K562 (cell line): ENCODE results near the gene VSTM1. TPM values are rescaled to one million over a fixed set of nuclear protein-coding genes. Genes with fewer than 3 reads are reported as not detected.

Source experiments
- ARID1B ChIP-seq: fragments of 450-650 bp; IDR thresholded peaks from 2 replicates; pipeline ENCODE4 v1.6.1; 2016; ENCODE audit warnings: antibody characterized with exemption, mild to moderate bottlenecking, inconsistent platforms
- CAMTA2 ChIP-seq: fragments of 250-450 bp; sonication (Bioruptor Pico); conservative IDR thresholded peaks from 2 replicates; pipeline ENCODE4 v1.5.1; 2022
- CHCHD3 ChIP-seq: fragments of 250-450 bp; sonication (Bioruptor Pico); IDR thresholded peaks from 2 replicates; pipeline ENCODE4 v2.1.2; 2022; ENCODE audit warnings: mild to moderate bottlenecking
- CHD7 ChIP-seq: fragments of 200-600 bp; sonication (generic); IDR thresholded peaks from one replicate; pipeline ENCODE4 v1.6.1; 2012; ENCODE audit warnings: mild to moderate bottlenecking, low read depth, low read length, inconsistent platforms
- GMEB1 ChIP-seq: fragments of 250-450 bp; sonication (Bioruptor Pico); IDR thresholded peaks from 2 replicates; pipeline ENCODE4 v1.4.0; 2020; ENCODE audit warnings: mild to moderate bottlenecking
- NR4A1 ChIP-seq, 2 experiments: fragments of 250-450 bp in 1 of 2; fragments of 450-650 bp in 1 of 2; sonication (Bioruptor Pico) in 1 of 2; IDR thresholded peaks; 2 replicates each; pipeline versions ENCODE4 v1.4.0 to v1.6.1; 2016 to 2020; ENCODE audit warnings: mild to moderate bottlenecking in 2 of 2, missing compliant biosample characterization in 1 of 2, missing genetic modification characterization in 1 of 2, moderate library complexity in 1 of 2
- PCBP2 ChIP-seq: fragments of 200-400 bp; formaldehyde crosslinking; IDR thresholded peaks from 2 replicates; pipeline ENCODE4 v1.6.1; 2018; ENCODE audit warnings: low read length, low read depth, mild to moderate bottlenecking, moderate library complexity; ENCODE audit not compliant: poor library complexity, severe bottlenecking
- SMAD1 ChIP-seq: fragments of 150-350 bp; IDR thresholded peaks from 2 replicates; pipeline ENCODE4 v1.6.1; 2014; ENCODE audit warnings: low read length, low read depth; ENCODE audit not compliant: partially characterized antibody
- SNAPC5 ChIP-seq: fragments of 250-450 bp; sonication (Bioruptor Pico); IDR thresholded peaks from 2 replicates; pipeline ENCODE4 v1.8.0; 2021; ENCODE audit warnings: moderate library complexity, mild to moderate bottlenecking, inconsistent platforms
- TAF15 ChIP-seq: fragments of 200-400 bp; formaldehyde crosslinking; IDR thresholded peaks from 2 replicates; pipeline ENCODE4 v1.6.1; 2017; ENCODE audit warnings: mild to moderate bottlenecking, low read depth, low read length, moderate library complexity
- ZNF274 ChIP-seq: IDR thresholded peaks from 2 replicates; pipeline ENCODE4 v1.6.1; 2011; ENCODE audit warnings: low read depth, mild to moderate bottlenecking, low read length, moderate library complexity, borderline replicate concordance
- ZNF589 ChIP-seq: fragments of 200-800 bp; sonication (Bioruptor generic); IDR thresholded peaks from 2 replicates; pipeline ENCODE4 v1.6.1; 2016; ENCODE audit warnings: low read depth, missing genetic modification characterization, missing compliant biosample characterization
- ZNF764 ChIP-seq: fragments of 250-450 bp; sonication (Bioruptor Pico); IDR thresholded peaks from 2 replicates; pipeline ENCODE4 v1.4.0; 2020; ENCODE audit warnings: low read depth, mild to moderate bottlenecking, moderate library complexity
- ZNF830 ChIP-seq: fragments of 250-450 bp; sonication (Bioruptor Pico); IDR thresholded peaks from 2 replicates; pipeline ENCODE4 v1.5.0; 2021; ENCODE audit warnings: mild to moderate bottlenecking
- polyA plus RNA-seq, 8 experiments: library from polyadenylated mRNA; depleted of rRNA in 4 of 8; stranded (reverse) in 5 of 8; unstranded in 3 of 8; fragments of >200 nt; fragmentation: Nextera tagmentation in 2 of 8; fragmentation: Illumina TruSeq in 1 of 8; extraction: Ambion mirVana in 2 of 8; extraction: Trizol in 1 of 8; gene quantifications; 2 replicates each; pipeline versions ENCODE4 v1.2.1 to v1.2.3, GENCODE V29; 2011 to 2014; ENCODE audit warnings: inconsistent platforms in 1 of 8, missing spikeins in 1 of 8
- total RNA-seq, 7 experiments: library from RNA; depleted of rRNA in 6 of 7; stranded (reverse); fragments of >200 nt in 6 of 7; fragmentation: Illumina TruSeq in 2 of 7; extraction: Trizol in 2 of 7; gene quantifications; 2 replicates each; pipeline versions ENCODE4 v1.2.1 to v1.2.3, GENCODE V29; 2011 to 2021; ENCODE audit warnings: low replicate concordance in 1 of 7

VSTM1 gene
- total and polyA plus RNA-seq, 9 of the 15 experiments (the other 6 are each of a cell fraction or from before 2014, with no cell fraction given): not detected

- TF ChIP-seq CHD7: no peak
- no peak for TF ChIP-seq NR4A1 (CRISPR knock-in tag; IDR thresholded peaks at IDR 0.05)
- TF ChIP-seq NR4A1 (tag; IDR thresholded peaks at IDR 0.05): no peak
- no peak for TF ChIP-seq PCBP2
- peak; percentile 23; the same call in 1 of the 2 replicates for TF ChIP-seq ARID1B
- no peak for TF ChIP-seq GMEB1 (CRISPR knock-in tag)
- TF ChIP-seq SMAD1: no peak
- TF ChIP-seq ZNF589: no peak
- TF ChIP-seq ZNF274: no peak
- TF ChIP-seq CAMTA2 (CRISPR knock-in tag): no peak
- no peak for TF ChIP-seq ZNF830
- no peak for TF ChIP-seq ZNF764 (CRISPR knock-in tag)
- TF ChIP-seq TAF15: no peak
- TF ChIP-seq SNAPC5 (CRISPR knock-in tag): no peak
- TF ChIP-seq CHCHD3: no peak
These were observed 33.0 kb upstream of the VSTM1 start (continued) for GRCh38 chr19:54096617-54097106.
